HCT116 (cell line): ENCODE data around the gene SAP30L. TPM values are rescaled to one million over a fixed set of nuclear protein-coding genes. Genes with fewer than 3 reads are reported as not detected.

ENCODE experiments used
- ATAC-seq: fragments of 200-7000 bp; cut with Tn5 transposase; 2 replicates; pipeline ENCODE4 v1.9.1; 2020; ENCODE audit warnings: mild to moderate bottlenecking, moderate library complexity
- BruUV-seq: library from RNA; stranded (reverse); fragments of 400-500 nt; replicated peaks from 2 replicates; lab custom pipeline; 2021; lab: Mats Ljungman, UMichigan
- CTCF ChIA-PET: fragments of 300-600 bp; sonication (Branson Sonifier 250); formaldehyde crosslinking; loops from one replicate; lab custom pipeline; 2021; ENCODE audit warnings: antibody characterized with exemption; lab: Charles Lee
- POLR2A ChIA-PET: fragments of 300-600, 350-600 bp; sonication (Branson Sonifier 250); formaldehyde crosslinking; loops from one replicate; lab custom pipeline; 2021; ENCODE audit warnings: antibody characterized with exemption; lab: Charles Lee
- RAD21 ChIA-PET, 2 experiments: fragments of 300-600 bp; sonication (Branson Sonifier 250); formaldehyde crosslinking; loops; one replicate each; lab custom pipeline; 2023; ENCODE audit warnings: low total read pairs in 2 of 2; ENCODE audit not compliant: uncharacterized antibody in 2 of 2, unreplicated experiment in 2 of 2, low non-redundant PET in 1 of 2; lab: Charles Lee
- DNase-seq: peaks from one replicate; pipeline ENCODE4 v3.0.0-alpha.2; 2010; ENCODE audit warnings: low read depth, low spot score
- H2AFZ ChIP-seq: fragments of 200-600 bp; shearing (Covaris generic), sonication (generic); 2 replicates; pipeline ENCODE4 v1.6.1; 2017; ENCODE audit warnings: low read depth, mixed run types, mixed read lengths, antibody characterized with exemption, low read length; ENCODE audit not compliant: poor library complexity, severe bottlenecking
- H3K27ac ChIP-seq: 2 replicates; pipeline ENCODE4 v1.5.1; 2012; ENCODE audit warnings: low read depth, low read length
- H3K27me3 ChIP-seq: fragments of 200-600 bp; sonication (generic); 2 replicates; pipeline ENCODE4 v1.6.1; 2016; ENCODE audit warnings: mixed run types, low read length, mixed read lengths; ENCODE audit not compliant: insufficient read depth
- H3K36me3 ChIP-seq, 2 experiments: fragments of 200-500 bp in 1 of 2; fragments of 200-600 bp in 1 of 2; sonication (Bioruptor generic) in 1 of 2; sonication (generic) in 1 of 2; 2 replicates each; pipeline versions ENCODE4 v1.5.1 to v1.6.1; 2014 to 2016; ENCODE audit warnings: low read length in 2 of 2, inconsistent platforms in 1 of 2, mixed read lengths in 1 of 2, mixed run types in 1 of 2; ENCODE audit not compliant: insufficient read depth in 2 of 2, control insufficient read depth in 1 of 2
- H3K4me1 ChIP-seq, 2 experiments: fragments of 200-600 bp in 1 of 2; sonication (generic) in 1 of 2; 2 replicates each; pipeline versions ENCODE4 v1.5.1 to v1.6.1; 2012 to 2017; ENCODE audit warnings: low read length in 2 of 2, inconsistent platforms in 1 of 2, mild to moderate bottlenecking in 1 of 2, mixed read lengths in 1 of 2, mixed run types in 1 of 2, moderate library complexity in 1 of 2; ENCODE audit not compliant: insufficient read depth in 2 of 2, control insufficient read depth in 1 of 2
- H3K4me2 ChIP-seq: fragments of 200-600 bp; sonication (generic); 2 replicates; pipeline ENCODE4 v1.6.1; 2017; ENCODE audit warnings: mixed run types, low read length, mixed read lengths
- H3K4me3 ChIP-seq, 2 experiments: fragments of 200-600 bp in 1 of 2; sonication (generic) in 1 of 2; replicated peaks in 1 of 2; 2 replicates each; pipeline ENCODE4 v1.5.1; 2011 to 2016; ENCODE audit warnings: low read length in 2 of 2, control low read depth in 1 of 2, low read depth in 1 of 2, mild to moderate bottlenecking in 1 of 2, mixed read lengths in 1 of 2, mixed run types in 1 of 2
- H3K79me2 ChIP-seq: fragments of 200-600 bp; sonication (generic); 2 replicates; pipeline ENCODE4 v1.6.1; 2017; ENCODE audit warnings: mild to moderate bottlenecking, mixed run types, low read length, moderate library complexity, mixed read lengths; ENCODE audit not compliant: insufficient read depth
- H3K9ac ChIP-seq: fragments of 200-600 bp; sonication (generic); 2 replicates; pipeline ENCODE4 v1.6.1; 2016; ENCODE audit warnings: low read length, mixed read lengths
- H3K9me2 ChIP-seq: fragments of 200-600 bp; sonication (generic), shearing (Covaris generic); 2 replicates; pipeline ENCODE4 v1.6.1; 2017; ENCODE audit warnings: mixed run types, mild to moderate bottlenecking, moderate library complexity; ENCODE audit not compliant: insufficient read depth
- H3K9me3 ChIP-seq, 2 experiments: fragments of 200-500 bp in 1 of 2; fragments of 200-600 bp in 1 of 2; sonication (Bioruptor generic) in 1 of 2; sonication (generic) in 1 of 2; 2 replicates each; pipeline ENCODE4 v1.6.1; 2014 to 2017; ENCODE audit warnings: low read length in 2 of 2, mixed read lengths in 2 of 2, inconsistent platforms in 1 of 2, low read depth in 1 of 2, mild to moderate bottlenecking in 1 of 2, mixed run types in 1 of 2, moderate library complexity in 1 of 2; ENCODE audit not compliant: control insufficient read depth in 1 of 2, insufficient read depth in 1 of 2
- H4K20me1 ChIP-seq: fragments of 200-600 bp; sonication (generic), shearing (Covaris generic); 2 replicates; pipeline ENCODE4 v1.6.1; 2017; ENCODE audit warnings: mixed run types, mild to moderate bottlenecking, moderate library complexity; ENCODE audit not compliant: insufficient read depth
- CBX3 ChIP-seq: IDR thresholded peaks from 2 replicates; pipeline ENCODE4 v1.6.1; 2012; ENCODE audit warnings: low read depth
- JUND ChIP-seq: IDR thresholded peaks from 2 replicates; pipeline ENCODE4 v1.6.1; 2012
- POLR2AphosphoS5 ChIP-seq: IDR thresholded peaks from 2 replicates; pipeline ENCODE4 v1.6.1; 2011; ENCODE audit warnings: mild to moderate bottlenecking, low read depth, low read length, moderate library complexity
- REST ChIP-seq: IDR thresholded peaks from 2 replicates; pipeline ENCODE4 v1.6.1; 2012; ENCODE audit warnings: low read depth
- SRF ChIP-seq: IDR thresholded peaks from 2 replicates; pipeline ENCODE4 v1.6.1; 2012; ENCODE audit warnings: low read depth
- ZBTB33 ChIP-seq: IDR thresholded peaks from 2 replicates; pipeline ENCODE4 v1.6.1; 2011; ENCODE audit warnings: mild to moderate bottlenecking, low read length, moderate library complexity; ENCODE audit not compliant: insufficient replicate concordance; ENCODE audit errors: extremely low read depth
- ZNF274 ChIP-seq: fragments of 200-500 bp; sonication (Bioruptor generic); IDR thresholded peaks from 2 replicates; pipeline ENCODE4 v1.6.1; 2014; ENCODE audit warnings: mild to moderate bottlenecking, low read depth, low read length, inconsistent platforms
- intact Hi-C: fragments of 100-400 bp; cut with micrococcal nuclease; formaldehyde crosslinking; loops from 2 replicates; pipeline ENCODE4 v1.10.0; 2022
- total RNA-seq: library from RNA; stranded (reverse); gene quantifications from one replicate; pipeline ENCODE4 v1.2.1, GENCODE V29; 2021; ENCODE audit not compliant: unreplicated experiment

SAP30L gene
- total RNA-seq, 1 experiment from 2014 or later = 25.5 TPM

GRCh38 chr5:154412316-154412715, 33.5 kb upstream of the SAP30L start:
- H2AFZ ChIP-seq = no peak overlapping the region
- no peak overlapping the region for H3K4me2 ChIP-seq
- no TSS peak for BruUV-seq
- H3K4me1 ChIP-seq = no peaks in the 10 kb centered on the region
- no peak for TF ChIP-seq REST
- TF ChIP-seq POLR2AphosphoS5 = no peak
- no peak for TF ChIP-seq ZBTB33
- TF ChIP-seq ZNF274 = no peak
- no peak for TF ChIP-seq SRF
- TF ChIP-seq CBX3 = no peak
- TF ChIP-seq JUND = no peak
- no peaks in the 10 kb centered on the region for H3K9me2 ChIP-seq
- no peaks in the 10 kb centered on the region for H3K36me3 ChIP-seq
- intact Hi-C loops = no loop called here
- no peak overlapping the region for H3K27ac ChIP-seq
- DNase-seq = no peak
- POLR2A ChIA-PET = no interaction called here
- ATAC-seq = no peak
- H4K20me1 ChIP-seq = no peaks in the 10 kb centered on the region
- H3K27me3 ChIP-seq = no peaks in the 10 kb centered on the region
- no peak overlapping the region for H3K4me3 ChIP-seq
- H3K79me2 ChIP-seq = no peaks in the 10 kb centered on the region
- no peak overlapping the region for H3K9ac ChIP-seq
- CTCF ChIA-PET = no interaction called here
- RAD21 ChIA-PET = no interaction called here
- H3K9me3 ChIP-seq = no peaks in the 10 kb centered on the region
